ENCODE measurements around the gene LHX8. TPM values are rescaled to one million over a fixed set of nuclear protein-coding genes. Genes with fewer than 3 reads are reported as not detected.

LHX8 gene
- total RNA-seq (not detected), polyA plus RNA-seq (not detected)

- H3K27me3 ChIP-seq (ENCODE audit: control insufficient read depth, insufficient read depth, low read length): peaks cover 32% of the 10 kb centered on the region
- Mint-ChIP-seq H3K36me3 (no peaks in the 10 kb centered on the region), H3K27me3 (peaks cover 82% of the 10 kb centered on the region), H3K4me1 (peaks cover 0 to 18% (median 10%) of the 10 kb centered on the region in 4 donors), H3K4me3 (peak within 1 kb of the TSS in 1 of 4 donors; percentile 70), H3K9me3 (peaks cover 0 to 19% (median 2%) of the 10 kb centered on the region in 7 donors), H3K27ac (no peak within 1 kb of the TSS)
- H3K4me3 ChIP-seq (ENCODE audit: low read depth, low read length): no peak within 1 kb of the TSS
- DNase-seq: no peak
- ATAC-seq (ENCODE audit: low read depth in 2 of 2): no peak
- no peaks in the 10 kb centered on the region for H3K9me3 ChIP-seq (ENCODE audit: control insufficient read depth in 2 of 2, low read length in 2 of 2)
- no peak within 1 kb of the TSS for H3K27ac ChIP-seq (ENCODE audit: insufficient read depth, low read length, poor library complexity, severe bottlenecking)
- no peaks in the 10 kb centered on the region for H3K36me3 ChIP-seq (ENCODE audit: control insufficient read depth, insufficient read depth, low read length)
- H3K4me1 ChIP-seq (ENCODE audit: control insufficient read depth, insufficient read depth, low read length, poor library complexity, severe bottlenecking): no peaks in the 10 kb centered on the region
Measured at GRCh38 chr1:75133750-75134646, at the start of gene LHX8. Gene LHX8, plus strand, starts transcription at chr1:75134388. Its CDS starts 2,227 bp downstream, at chr1:75136615.

DNA sequence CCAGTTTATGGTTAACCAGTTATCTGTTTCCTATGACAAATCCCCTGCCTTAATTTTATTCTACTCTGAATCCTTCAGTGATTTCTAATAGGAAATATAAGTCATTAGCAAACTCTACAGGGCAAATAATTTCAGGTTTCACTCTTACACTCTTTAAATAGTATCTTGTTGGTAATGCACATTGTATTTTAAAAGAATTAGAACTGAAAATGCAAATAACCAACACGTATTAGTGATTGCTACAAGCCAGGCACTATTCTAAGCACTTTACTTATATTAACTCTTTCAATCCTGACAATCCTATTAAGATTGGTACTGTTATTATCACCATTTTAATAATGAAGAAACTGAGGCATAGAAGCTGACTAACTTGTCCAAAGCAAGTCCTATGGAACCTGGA is 48.3 kb upstream of the LHX8 start:
- no peaks in the 10 kb centered on the region for H3K36me3 Mint-ChIP-seq
- no peak for DNase-seq
- no peak for ATAC-seq (ENCODE audit: low read depth in 2 of 2)
- H3K27me3 Mint-ChIP-seq: no peaks in the 10 kb centered on the region
- H3K9me3 Mint-ChIP-seq: peaks cover 0 to 7% (median 1%) of the 10 kb centered on the region in 7 donors
- H3K4me1 ChIP-seq (ENCODE audit: control insufficient read depth, insufficient read depth, low read length, poor library complexity, severe bottlenecking): no peaks in the 10 kb centered on the region
- no peaks in the 10 kb centered on the region for H3K4me1 Mint-ChIP-seq
- H3K4me3 Mint-ChIP-seq: no peak overlapping the region
- H3K27ac Mint-ChIP-seq: no peak overlapping the region
- no peaks in the 10 kb centered on the region for H3K27me3 ChIP-seq (ENCODE audit: control insufficient read depth, insufficient read depth, low read length)
- H3K9me3 ChIP-seq (ENCODE audit: control insufficient read depth in 2 of 2, low read length in 2 of 2): no peaks in the 10 kb centered on the region
- no peak overlapping the region for H3K4me3 ChIP-seq (ENCODE audit: low read depth, low read length)
- no peaks in the 10 kb centered on the region for H3K36me3 ChIP-seq (ENCODE audit: control insufficient read depth, insufficient read depth, low read length)
- H3K27ac ChIP-seq (ENCODE audit: insufficient read depth, low read length, poor library complexity, severe bottlenecking): no peak overlapping the region

DNA sequence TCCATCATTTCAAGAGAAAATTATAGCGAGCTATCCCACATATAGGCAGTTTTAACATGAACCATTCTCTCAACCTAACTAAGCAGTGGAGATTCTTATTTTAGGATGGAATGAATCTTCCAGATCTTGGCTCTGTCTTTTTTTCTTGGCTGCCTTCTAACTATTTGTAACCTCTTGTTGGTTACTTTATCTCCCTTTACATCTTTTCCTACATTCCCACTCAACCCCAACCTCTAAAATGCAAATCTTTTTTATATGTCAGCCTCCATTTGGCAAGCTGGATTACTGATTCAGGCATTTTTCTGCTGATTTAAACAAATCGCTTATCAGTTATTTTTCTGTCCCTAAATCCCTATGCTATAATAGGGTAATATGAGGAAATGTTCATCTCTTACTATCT is 46.9 kb upstream of the LHX8 start:
- DNase-seq (no peak), ATAC-seq (ENCODE audit: low read depth in 2 of 2) (no peak)
- Mint-ChIP-seq H3K27me3 (peaks cover 5% of the 10 kb centered on the region), H3K36me3 (no peaks in the 10 kb centered on the region), H3K4me1 (no peaks in the 10 kb centered on the region), H3K27ac (no peak overlapping the region), H3K9me3 (peaks cover 0 to 4% (median 2%) of the 10 kb centered on the region in 7 donors), H3K4me3 (no peak overlapping the region)
- Histone ChIP-seq H3K9me3 (ENCODE audit: control insufficient read depth in 2 of 2, low read length in 2 of 2) (no peaks in the 10 kb centered on the region), H3K4me1 (ENCODE audit: control insufficient read depth, insufficient read depth, low read length, poor library complexity, severe bottlenecking) (no peaks in the 10 kb centered on the region), H3K36me3 (ENCODE audit: control insufficient read depth, insufficient read depth, low read length) (no peaks in the 10 kb centered on the region), H3K4me3 (ENCODE audit: low read depth, low read length) (no peak overlapping the region), H3K27me3 (ENCODE audit: control insufficient read depth, insufficient read depth, low read length) (no peaks in the 10 kb centered on the region), H3K27ac (ENCODE audit: insufficient read depth, low read length, poor library complexity, severe bottlenecking) (no peak overlapping the region)

DNA sequence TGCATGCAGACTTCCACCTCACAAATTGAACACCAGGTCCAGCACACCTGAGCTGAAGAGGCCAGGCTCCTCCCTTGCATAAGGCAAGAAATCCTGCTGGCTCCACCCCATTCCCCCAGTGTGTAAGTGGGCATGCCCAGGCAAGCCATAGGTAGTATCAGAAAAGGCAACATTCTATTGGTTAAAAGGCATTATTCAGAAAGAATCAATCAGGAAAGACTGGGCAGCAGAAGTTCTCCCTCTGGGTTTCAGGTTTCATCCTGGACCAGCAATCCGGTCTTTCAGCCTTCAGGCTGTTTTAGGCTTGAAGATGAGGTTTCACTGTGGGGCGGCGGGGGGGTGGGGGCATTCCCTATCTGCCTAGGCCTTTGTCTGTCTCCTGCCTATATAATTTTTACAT is 42.0 kb upstream of the LHX8 start:
- no peak for ATAC-seq (ENCODE audit: low read depth in 2 of 2)
- Histone ChIP-seq H3K27me3 (ENCODE audit: control insufficient read depth, insufficient read depth, low read length) (no peaks in the 10 kb centered on the region), H3K4me1 (ENCODE audit: control insufficient read depth, insufficient read depth, low read length, poor library complexity, severe bottlenecking) (no peaks in the 10 kb centered on the region), H3K9me3 (ENCODE audit: control insufficient read depth in 2 of 2, low read length in 2 of 2) (no peaks in the 10 kb centered on the region), H3K36me3 (ENCODE audit: control insufficient read depth, insufficient read depth, low read length) (no peaks in the 10 kb centered on the region), H3K27ac (ENCODE audit: insufficient read depth, low read length, poor library complexity, severe bottlenecking) (no peak overlapping the region), H3K4me3 (ENCODE audit: low read depth, low read length) (no peak overlapping the region)
- Mint-ChIP-seq H3K36me3 (no peaks in the 10 kb centered on the region), H3K27ac (no peak overlapping the region), H3K9me3 (peaks cover 0 to 4% (median 1%) of the 10 kb centered on the region in 7 donors), H3K4me1 (no peaks in the 10 kb centered on the region), H3K4me3 (no peak overlapping the region), H3K27me3 (peaks cover 5% of the 10 kb centered on the region)
- no peak for DNase-seq

DNA sequence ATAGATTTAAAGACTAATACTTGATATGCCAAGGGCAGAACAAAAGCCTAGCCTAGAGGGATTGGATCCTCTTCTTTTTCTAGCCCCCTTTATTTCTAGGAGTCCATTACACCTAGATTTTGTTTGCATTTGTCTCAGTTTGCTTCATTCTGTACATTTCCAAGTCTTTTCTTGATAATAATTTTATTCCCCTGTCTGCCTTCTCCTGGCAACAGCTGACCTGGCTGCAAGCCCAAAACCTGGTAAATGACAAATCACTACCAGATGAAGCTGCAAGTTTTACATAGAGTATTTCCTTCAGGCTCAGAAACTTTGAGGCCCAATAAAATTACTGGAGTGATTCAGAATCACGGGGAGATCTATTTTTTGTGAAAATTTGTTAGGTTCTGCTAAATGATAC is 36.5 kb upstream of the LHX8 start:
- Mint-ChIP-seq H3K36me3 (no peaks in the 10 kb centered on the region), H3K9me3 (peaks cover 0 to 2% (median 0%) of the 10 kb centered on the region in 7 donors), H3K4me1 (no peaks in the 10 kb centered on the region), H3K27ac (no peak overlapping the region), H3K4me3 (no peak overlapping the region), H3K27me3 (no peaks in the 10 kb centered on the region)
- H3K27me3 ChIP-seq (ENCODE audit: control insufficient read depth, insufficient read depth, low read length): no peaks in the 10 kb centered on the region
- no peak overlapping the region for H3K27ac ChIP-seq (ENCODE audit: insufficient read depth, low read length, poor library complexity, severe bottlenecking)
- ATAC-seq (ENCODE audit: low read depth in 2 of 2) (no peak), DNase-seq (no peak)
- no peaks in the 10 kb centered on the region for H3K4me1 ChIP-seq (ENCODE audit: control insufficient read depth, insufficient read depth, low read length, poor library complexity, severe bottlenecking)
- no peaks in the 10 kb centered on the region for H3K36me3 ChIP-seq (ENCODE audit: control insufficient read depth, insufficient read depth, low read length)
- H3K9me3 ChIP-seq (ENCODE audit: control insufficient read depth in 2 of 2, low read length in 2 of 2): no peaks in the 10 kb centered on the region
- H3K4me3 ChIP-seq (ENCODE audit: low read depth, low read length): no peak overlapping the region

DNA sequence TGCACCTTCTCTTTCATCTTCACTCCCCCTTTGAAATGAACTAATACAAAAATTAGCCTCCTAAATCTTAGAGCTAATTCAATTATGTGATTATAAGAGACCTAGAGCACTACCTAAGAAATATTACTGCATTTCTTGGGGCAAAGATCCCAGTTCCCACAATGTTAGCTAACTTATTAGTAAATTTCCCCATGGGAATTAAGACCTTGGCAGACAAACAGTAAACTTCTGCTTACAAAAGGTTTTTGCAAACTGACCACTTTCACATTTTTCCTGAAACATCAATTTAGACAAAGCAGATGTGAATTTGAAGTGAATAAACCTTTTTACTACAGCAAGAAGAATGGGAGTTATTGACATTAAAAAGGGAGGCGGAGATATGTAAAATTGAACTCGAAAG is 34.6 kb upstream of the LHX8 start:
- no peaks in the 10 kb centered on the region for H3K4me1 ChIP-seq (ENCODE audit: control insufficient read depth, insufficient read depth, low read length, poor library complexity, severe bottlenecking)
- Mint-ChIP-seq H3K4me3 (no peak overlapping the region), H3K27ac (no peak overlapping the region), H3K36me3 (no peaks in the 10 kb centered on the region), H3K27me3 (no peaks in the 10 kb centered on the region), H3K9me3 (peaks cover 0 to under 1% (median 0%) of the 10 kb centered on the region in 7 donors), H3K4me1 (no peaks in the 10 kb centered on the region)
- H3K27ac ChIP-seq (ENCODE audit: insufficient read depth, low read length, poor library complexity, severe bottlenecking): no peak overlapping the region
- DNase-seq (no peak), ATAC-seq (ENCODE audit: low read depth in 2 of 2) (no peak)
- H3K9me3 ChIP-seq (ENCODE audit: control insufficient read depth in 2 of 2, low read length in 2 of 2): no peaks in the 10 kb centered on the region
- no peaks in the 10 kb centered on the region for H3K27me3 ChIP-seq (ENCODE audit: control insufficient read depth, insufficient read depth, low read length)
- no peaks in the 10 kb centered on the region for H3K36me3 ChIP-seq (ENCODE audit: control insufficient read depth, insufficient read depth, low read length)
- no peak overlapping the region for H3K4me3 ChIP-seq (ENCODE audit: low read depth, low read length)

DNA sequence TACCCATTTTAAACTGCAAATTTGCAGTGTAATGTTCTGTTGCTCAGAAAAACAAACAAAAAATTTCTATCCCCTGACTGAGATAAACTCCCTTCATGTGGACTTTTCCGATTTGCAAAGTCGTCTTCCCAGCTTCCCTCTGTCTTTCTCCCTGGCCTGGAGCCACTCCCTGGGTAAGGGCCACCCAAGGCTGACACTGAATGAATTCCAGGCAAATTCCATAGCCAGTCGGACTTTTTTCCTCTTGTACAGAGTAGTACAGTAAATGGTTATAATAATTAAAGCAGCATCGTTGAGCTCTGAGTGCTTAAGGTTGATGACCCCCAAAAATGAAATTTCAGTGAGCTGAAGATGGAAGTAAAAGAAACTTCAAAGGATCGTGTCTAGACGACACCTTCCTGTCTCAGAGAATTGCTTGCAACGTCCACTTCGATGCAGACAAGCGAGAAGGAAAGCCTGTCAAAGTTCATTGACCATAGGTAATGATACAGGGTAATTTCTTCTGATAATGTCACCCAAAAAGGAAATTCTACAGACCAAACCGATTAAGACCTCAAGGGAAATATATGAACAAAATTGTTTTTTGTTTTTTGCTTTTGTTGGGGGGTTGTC is 33.6 kb upstream of the LHX8 start:
- H3K27me3 ChIP-seq (ENCODE audit: control insufficient read depth, insufficient read depth, low read length): no peaks in the 10 kb centered on the region
- H3K9me3 Mint-ChIP-seq: no peaks in the 10 kb centered on the region
- no peak overlapping the region for H3K4me3 ChIP-seq (ENCODE audit: low read depth, low read length)
- H3K36me3 ChIP-seq (ENCODE audit: control insufficient read depth, insufficient read depth, low read length): no peaks in the 10 kb centered on the region
- H3K27me3 Mint-ChIP-seq: no peaks in the 10 kb centered on the region
- no peaks in the 10 kb centered on the region for H3K9me3 ChIP-seq (ENCODE audit: control insufficient read depth in 2 of 2, low read length in 2 of 2)
- no peaks in the 10 kb centered on the region for H3K36me3 Mint-ChIP-seq
- H3K4me1 ChIP-seq (ENCODE audit: control insufficient read depth, insufficient read depth, low read length, poor library complexity, severe bottlenecking): no peaks in the 10 kb centered on the region
- H3K27ac Mint-ChIP-seq: no peak overlapping the region
- no peak for DNase-seq
- no peak overlapping the region for H3K4me3 Mint-ChIP-seq
- H3K27ac ChIP-seq (ENCODE audit: insufficient read depth, low read length, poor library complexity, severe bottlenecking): no peak overlapping the region
- ATAC-seq (ENCODE audit: low read depth in 2 of 2): no peak
- H3K4me1 Mint-ChIP-seq: no peaks in the 10 kb centered on the region
